Neural cell (in vitro differentiated cells): ENCODE data around the gene NPFFR2. TPM values are rescaled to one million over a fixed set of nuclear protein-coding genes. Genes with fewer than 3 reads are reported as not detected.

ENCODE experiments used
- H2AFZ ChIP-seq: fragments of 200-600, 300-800 bp; sonication (generic), shearing (Covaris generic); 2 replicates; pipeline ENCODE4 v1.6.0; 2014; ENCODE audit warnings: low read depth, mild to moderate bottlenecking, antibody characterized with exemption, low read length, moderate library complexity
- H3F3A ChIP-seq: fragments of 200-600 bp; shearing (Covaris generic); 2 replicates; pipeline ENCODE4 v1.6.1; 2016; ENCODE audit warnings: mild to moderate bottlenecking, moderate library complexity, mixed read lengths, antibody characterized with exemption, low read length; ENCODE audit not compliant: insufficient read depth, poor library complexity, severe bottlenecking
- H3K27ac ChIP-seq: fragments of 200-600, 300-800 bp; sonication (generic), shearing (Covaris generic); 2 replicates; pipeline ENCODE4 v1.5.1; 2014; ENCODE audit warnings: mild to moderate bottlenecking, low read length, moderate library complexity
- H3K27me3 ChIP-seq: fragments of 300-800, 200-600 bp; sonication (generic), shearing (Covaris generic); 2 replicates; pipeline ENCODE4 v1.6.0; 2014; ENCODE audit warnings: mild to moderate bottlenecking, low read depth, low read length, moderate library complexity; ENCODE audit not compliant: insufficient read depth
- H3K36me3 ChIP-seq: fragments of 300-800, 200-600 bp; sonication (generic), shearing (Covaris generic); 2 replicates; pipeline ENCODE4 v1.5.1; 2014; ENCODE audit warnings: mild to moderate bottlenecking, antibody characterized with exemption, low read length, moderate library complexity; ENCODE audit not compliant: insufficient read depth
- H3K4me2 ChIP-seq: fragments of 300-800, 200-600 bp; sonication (generic), shearing (Covaris generic); 2 replicates; pipeline ENCODE4 v1.6.0; 2014; ENCODE audit warnings: mild to moderate bottlenecking, low read length
- H3K4me3 ChIP-seq: fragments of 300-800, 200-600 bp; sonication (generic), shearing (Covaris generic); 2 replicates; pipeline ENCODE4 v1.5.1; 2014; ENCODE audit warnings: mild to moderate bottlenecking, low read length, moderate library complexity
- H3K79me2 ChIP-seq: fragments of 200-600 bp; shearing (Covaris generic); replicated peaks from 2 replicates; pipeline ENCODE4 v1.6.0; 2014; ENCODE audit warnings: mild to moderate bottlenecking, low read length, moderate library complexity; ENCODE audit not compliant: insufficient read depth
- H3K9ac ChIP-seq: fragments of 300-800, 200-600 bp; sonication (generic), shearing (Covaris generic); 2 replicates; pipeline ENCODE4 v1.6.1; 2016; ENCODE audit warnings: mild to moderate bottlenecking, low read length, mixed read lengths
- H3K9me2 ChIP-seq: fragments of 200-600 bp; shearing (Covaris generic); 2 replicates; pipeline ENCODE4 v1.6.1; 2016; ENCODE audit warnings: mild to moderate bottlenecking, low read length, mixed read lengths; ENCODE audit not compliant: insufficient read depth
- H3K9me3 ChIP-seq: fragments of 200-600, 300-800 bp; sonication (generic), shearing (Covaris generic); 2 replicates; pipeline ENCODE4 v1.6.1; 2016; ENCODE audit warnings: mild to moderate bottlenecking, mixed run types, low read length, moderate library complexity, mixed read lengths
- H4K20me1 ChIP-seq: fragments of 200-600 bp; shearing (Covaris generic); 2 replicates; pipeline ENCODE4 v1.6.1; 2016; ENCODE audit warnings: mild to moderate bottlenecking, mixed run types; ENCODE audit not compliant: insufficient read depth
- CTCF ChIP-seq: fragments of 450-650 bp; IDR thresholded peaks from 2 replicates; pipeline ENCODE4 v1.5.1; 2014; ENCODE audit warnings: antibody characterized with exemption, mild to moderate bottlenecking, moderate library complexity; ENCODE audit not compliant: poor library complexity, severe bottlenecking
- EP300 ChIP-seq: fragments of 450-650 bp; conservative IDR thresholded peaks from 2 replicates; pipeline ENCODE4 v1.6.1; 2014; ENCODE audit warnings: antibody characterized with exemption, mild to moderate bottlenecking, moderate library complexity; ENCODE audit not compliant: poor library complexity, severe bottlenecking
- EZH2 ChIP-seq: fragments of 200-600, 300-800 bp; shearing (Covaris generic), sonication (generic); IDR thresholded peaks from 2 replicates; pipeline ENCODE4 v1.6.1; 2014; ENCODE audit warnings: antibody characterized with exemption, low read length, borderline replicate concordance, mild to moderate bottlenecking; ENCODE audit not compliant: insufficient read depth, poor library complexity, severe bottlenecking
- MXI1 ChIP-seq: fragments of 450-650 bp; conservative IDR thresholded peaks from 2 replicates; pipeline ENCODE4 v1.6.1; 2014; ENCODE audit warnings: antibody characterized with exemption, mild to moderate bottlenecking; ENCODE audit not compliant: poor library complexity, severe bottlenecking
- POLR2AphosphoS5 ChIP-seq: IDR thresholded peaks from 2 replicates; pipeline ENCODE4 v1.6.1; 2012
- RAD21 ChIP-seq: fragments of 450-650 bp; conservative IDR thresholded peaks from 2 replicates; pipeline ENCODE4 v1.6.1; 2014; ENCODE audit warnings: antibody characterized with exemption, mild to moderate bottlenecking, moderate library complexity
- REST ChIP-seq: IDR thresholded peaks from 2 replicates; pipeline ENCODE4 v1.6.1; 2012; ENCODE audit warnings: borderline replicate concordance
- SMC3 ChIP-seq: fragments of 450-650 bp; conservative IDR thresholded peaks from 2 replicates; pipeline ENCODE4 v1.6.1; 2014; ENCODE audit warnings: antibody characterized with exemption, mild to moderate bottlenecking, moderate library complexity; ENCODE audit not compliant: poor library complexity
- TAF1 ChIP-seq: IDR thresholded peaks from 2 replicates; pipeline ENCODE4 v1.6.1; 2012; ENCODE audit warnings: low read depth
- polyA plus RNA-seq: library from polyadenylated mRNA; depleted of rRNA; stranded (reverse); fragments of >200 nt; gene quantifications from 2 replicates; pipeline ENCODE4 v1.2.3, GENCODE V29; 2014

The NPFFR2 gene
- polyA plus RNA-seq, 1 donor from 2014 or later = not detected

GRCh38 chr4:72076562-72076961 is 44.8 kb downstream of the NPFFR2 start:
- no peak overlapping the region for H3K9ac ChIP-seq
- H2AFZ ChIP-seq = no peak overlapping the region

GRCh38 chr4:72077346-72077745 is 45.5 kb downstream of the NPFFR2 start:
- Histone ChIP-seq H3K9me3 (no peaks in the 10 kb centered on the region), H2AFZ (no peak overlapping the region), H3K27ac (no peak overlapping the region), H4K20me1 (no peaks in the 10 kb centered on the region), H3K36me3 (no peaks in the 10 kb centered on the region), H3K4me3 (no peak overlapping the region), H3F3A (no peaks in the 10 kb centered on the region), H3K27me3 (no peaks in the 10 kb centered on the region), H3K4me2 (no peak overlapping the region), H3K9ac (no peak overlapping the region), H3K9me2 (no peaks in the 10 kb centered on the region), H3K79me2 (no peaks in the 10 kb centered on the region)
- TF ChIP-seq EZH2 = no peak
- TF ChIP-seq SMC3 = no peak
- no peak for TF ChIP-seq CTCF
- no peak for TF ChIP-seq MXI1
- TF ChIP-seq RAD21 = no peak
- no peak for TF ChIP-seq TAF1

More at GRCh38 chr4:72076562-72076961, 44.8 kb downstream of the NPFFR2 start:
- Histone ChIP-seq H3K9me2 (no peaks in the 10 kb centered on the region), H3K9me3 (no peaks in the 10 kb centered on the region), H3F3A (no peaks in the 10 kb centered on the region), H3K4me2 (no peak overlapping the region), H3K27me3 (no peaks in the 10 kb centered on the region), H4K20me1 (no peaks in the 10 kb centered on the region), H3K4me3 (no peak overlapping the region), H3K79me2 (no peaks in the 10 kb centered on the region), H3K27ac (no peak overlapping the region), H3K36me3 (no peaks in the 10 kb centered on the region)
- no peak for TF ChIP-seq RAD21
- TF ChIP-seq TAF1 = no peak
- TF ChIP-seq EZH2 = no peak
- no peak for TF ChIP-seq SMC3
- no peak for TF ChIP-seq CTCF
- TF ChIP-seq POLR2AphosphoS5 = no peak
- TF ChIP-seq MXI1 = no peak
- TF ChIP-seq REST = no peak
- no peak for TF ChIP-seq EP300
